C1 segment of cervical spinal cord (tissue), 14 donors: ENCODE measurements around the gene UPK3BL2.
"Not testable (repeated sequence)": the region's sequence is repeated elsewhere in the genome, so short reads cannot be mapped to it uniquely, and the experiment has no call there.

Experiments used
- DNase-seq, 14 donors: peaks; one replicate each; lab custom pipeline; 2025; lab: John Stamatoyannopoulos, UW

Gene UPK3BL2

GRCh38 chr7:102543596-102543995 lies at the start of gene UPK3BL2:
Gene UPK3BL2, minus strand, starts transcription at chr7:102543696. Its CDS starts 60 bp downstream, at chr7:102543636.
- not testable (repeated sequence) for DNase-seq

- DNase-seq: not testable (repeated sequence)
Observed at GRCh38 chr7:102592477-102593019, 49.1 kb upstream of the UPK3BL2 start.

- not testable (repeated sequence) for DNase-seq
Observed at GRCh38 chr7:102589857-102590256, 46.4 kb upstream of the UPK3BL2 start.

- not testable (repeated sequence) for DNase-seq
Observed at GRCh38 chr7:102583495-102583894, 40.0 kb upstream of the UPK3BL2 start.

- not testable (repeated sequence) for DNase-seq
Observed at GRCh38 chr7:102581722-102582121, 38.2 kb upstream of the UPK3BL2 start.

- DNase-seq: not testable (repeated sequence)
Observed at GRCh38 chr7:102578486-102578885, 35.0 kb upstream of the UPK3BL2 start.

- DNase-seq: not testable (repeated sequence)
Observed at GRCh38 chr7:102577315-102578240, 34.1 kb upstream of the UPK3BL2 start.

- DNase-seq: not testable (repeated sequence)
Observed at GRCh38 chr7:102576363-102576762, 32.9 kb upstream of the UPK3BL2 start.

GRCh38 chr7:102574607-102575006 lies 31.1 kb upstream of the UPK3BL2 start:
- not testable (repeated sequence) for DNase-seq

- not testable (repeated sequence) for DNase-seq
Observed at GRCh38 chr7:102572261-102573239, 29.1 kb upstream of the UPK3BL2 start, which contains the start of gene POLR2J3. Gene POLR2J3, minus strand, starts transcription at chr7:102572583. Its CDS starts 62 bp downstream, at chr7:102572521.

GRCh38 chr7:102568620-102569019 lies 25.1 kb upstream of the UPK3BL2 start:
- DNase-seq: not testable (repeated sequence)

- not testable (repeated sequence) for DNase-seq
Observed at GRCh38 chr7:102550808-102551422, 7.4 kb upstream of the UPK3BL2 start, which contains the start of gene SPDYE2. Gene SPDYE2, plus strand, starts transcription at chr7:102551226. Its CDS starts 2,030 bp downstream, at chr7:102553256.

- DNase-seq: not testable (repeated sequence)
Observed at GRCh38 chr7:102546353-102546752, 2.9 kb upstream of the UPK3BL2 start.

- not testable (repeated sequence) for DNase-seq
Observed at GRCh38 chr7:102545288-102545687, 1.8 kb upstream of the UPK3BL2 start.

GRCh38 chr7:102544372-102544771 lies 876 bp upstream of the UPK3BL2 start:
- DNase-seq: not testable (repeated sequence)

GRCh38 chr7:102542771-102543170 lies 725 bp downstream of the UPK3BL2 start:
- DNase-seq: not testable (repeated sequence)

GRCh38 chr7:102542083-102542482 lies 1.4 kb downstream of the UPK3BL2 start:
- not testable (repeated sequence) for DNase-seq

GRCh38 chr7:102540604-102541003 lies 2.9 kb downstream of the UPK3BL2 start:
- DNase-seq: not testable (repeated sequence)

- not testable (repeated sequence) for DNase-seq
Observed at GRCh38 chr7:102535062-102535615, 8.4 kb downstream of the UPK3BL2 start.

GRCh38 chr7:102532127-102532526 lies 11.4 kb downstream of the UPK3BL2 start:
- DNase-seq: not testable (repeated sequence)
